NCI-H748 treated with DMSO at 0.1 percent for 48 hours (cell line): ENCODE data around the gene ITGA1.
"Not testable (repeated sequence)": the region's sequence is repeated elsewhere in the genome, so short reads cannot be mapped to it uniquely, and the experiment has no call there.

Source experiments
- DNase-seq: peaks from one replicate; lab custom pipeline; 2025; lab: John Stamatoyannopoulos, UW

The ITGA1 gene

DNA sequence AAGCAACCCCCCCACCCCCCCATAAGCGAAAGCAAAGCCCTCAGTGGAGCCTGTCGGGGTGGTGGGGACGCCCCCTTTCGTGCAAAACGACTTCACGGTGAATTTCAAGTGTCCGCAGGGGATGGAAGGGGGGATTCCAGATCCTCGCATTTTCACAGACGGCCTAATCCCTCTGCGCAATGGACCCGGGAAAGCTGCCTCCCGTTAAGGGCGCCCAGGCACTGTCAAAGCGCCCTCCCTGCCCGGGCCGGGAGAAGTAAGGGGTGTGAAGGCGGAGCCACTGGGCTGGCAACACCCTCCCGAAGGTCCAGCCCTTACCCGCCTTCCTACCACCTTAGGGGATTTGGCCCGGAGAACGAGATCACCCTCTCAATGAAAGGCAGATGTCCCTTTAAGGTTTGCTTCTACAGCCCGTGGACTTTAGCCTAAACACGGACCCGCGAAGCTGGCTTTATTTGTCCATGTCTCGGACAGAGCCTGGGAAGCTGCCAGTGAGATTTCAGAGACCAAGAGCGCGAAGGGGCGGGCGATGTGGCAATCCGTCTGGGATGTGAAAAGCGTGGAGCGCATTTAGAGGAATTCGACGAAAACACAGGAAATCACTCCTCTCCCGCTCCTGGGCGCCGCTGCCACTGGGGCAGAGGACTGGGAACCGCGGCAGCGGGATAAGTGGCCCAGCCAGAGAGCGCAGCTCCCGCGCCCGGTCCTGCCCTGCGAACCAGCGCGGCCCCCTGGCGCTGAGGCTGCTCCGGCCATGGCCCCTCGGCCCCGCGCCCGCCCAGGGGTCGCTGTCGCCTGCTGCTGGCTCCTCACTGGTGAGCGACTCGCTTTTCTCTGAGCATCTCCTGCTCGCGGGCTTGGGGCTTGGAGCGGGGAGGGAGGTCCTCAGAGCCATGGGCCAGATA, at the start of gene ITGA1, which contains the start of gene PELO:
Gene ITGA1, plus strand, starts transcription at position 317 of the 905 bp plus-strand sequence. Its CDS starts 438 bp downstream, at position 755.
Gene PELO, plus strand, starts transcription at position 317 of the 905 bp plus-strand sequence. CDS start 12,479 bp downstream, outside the sequence.
- DNase-seq = peak; percentile 62

DNA sequence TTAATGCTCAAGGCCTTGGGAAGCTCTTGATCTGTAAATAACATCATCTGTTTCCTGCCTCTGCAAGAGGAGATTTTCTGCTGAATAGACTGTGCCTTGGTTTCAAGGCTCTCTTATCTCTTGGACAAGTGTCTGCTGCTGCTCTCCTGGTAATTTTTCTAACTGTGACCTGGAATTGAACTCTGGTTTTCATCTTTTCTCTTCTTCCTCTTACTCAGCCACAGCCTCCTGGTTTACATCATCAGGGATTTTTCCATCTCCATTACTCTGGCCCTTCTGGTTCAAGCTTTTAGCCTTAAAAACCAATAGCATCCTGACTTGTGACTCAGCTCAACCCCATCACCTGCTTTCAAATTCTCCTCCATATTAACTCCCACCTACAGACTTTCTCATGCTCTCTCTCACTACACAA, 49.6 kb upstream of the ITGA1 start:
- no peak for DNase-seq

DNA sequence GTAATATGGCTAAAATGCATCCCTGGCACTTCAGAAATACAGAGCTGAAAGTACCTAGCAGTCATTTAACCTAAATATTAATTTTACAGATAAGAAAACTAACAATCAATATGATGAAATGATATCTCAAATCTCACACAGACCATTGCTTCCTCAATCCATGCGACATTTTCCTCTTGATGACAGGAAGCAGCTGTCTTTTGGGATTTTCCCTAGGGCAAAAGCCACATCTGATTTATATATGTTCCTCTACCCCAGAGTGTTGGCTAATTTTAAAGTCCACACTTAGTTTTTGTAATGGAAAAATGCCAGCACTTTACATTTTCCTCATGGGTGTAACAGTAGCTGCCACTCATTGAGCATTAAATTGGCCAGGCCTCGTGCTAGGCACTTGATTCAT, 47.7 kb upstream of the ITGA1 start:
- DNase-seq = no peak

DNA sequence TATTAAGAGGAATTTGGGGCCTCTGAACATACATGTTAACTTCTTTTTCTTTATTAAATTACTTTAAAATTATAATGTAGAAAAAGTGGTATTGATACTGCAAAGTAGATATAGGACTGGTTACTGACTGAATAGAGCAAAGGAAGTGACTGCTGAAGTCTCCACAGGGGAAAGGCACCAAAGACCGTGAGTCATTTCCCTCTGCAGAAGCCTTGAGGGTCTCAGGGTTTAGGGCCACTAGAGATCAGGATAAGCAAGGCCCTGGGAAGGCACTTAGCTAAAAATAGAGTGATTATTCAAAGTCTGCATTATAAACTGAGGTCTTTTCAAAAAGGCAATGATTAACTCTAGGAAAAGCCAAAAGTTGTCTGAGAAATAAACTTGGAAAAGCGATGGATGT, 44.7 kb upstream of the ITGA1 start:
- no peak for DNase-seq

DNA sequence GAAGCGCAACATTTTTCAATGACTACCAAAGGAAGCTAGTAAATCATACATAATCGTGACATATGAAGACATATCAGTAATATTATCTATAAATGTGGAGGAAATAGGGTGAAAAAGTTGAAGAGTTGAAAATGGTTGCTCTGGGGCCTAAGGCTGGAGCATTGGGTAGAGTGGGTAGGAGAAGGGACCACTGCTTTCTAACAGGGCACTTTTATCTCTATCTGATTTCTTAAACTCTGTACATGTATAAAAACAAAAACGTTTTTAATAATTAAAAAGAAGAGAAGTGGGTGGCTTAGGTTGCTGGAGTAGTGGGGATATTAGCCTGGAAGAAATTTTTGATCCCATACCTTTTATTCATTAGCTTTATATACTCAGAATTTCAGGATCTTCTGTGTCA, 44.2 kb upstream of the ITGA1 start:
- no peak for DNase-seq

DNA sequence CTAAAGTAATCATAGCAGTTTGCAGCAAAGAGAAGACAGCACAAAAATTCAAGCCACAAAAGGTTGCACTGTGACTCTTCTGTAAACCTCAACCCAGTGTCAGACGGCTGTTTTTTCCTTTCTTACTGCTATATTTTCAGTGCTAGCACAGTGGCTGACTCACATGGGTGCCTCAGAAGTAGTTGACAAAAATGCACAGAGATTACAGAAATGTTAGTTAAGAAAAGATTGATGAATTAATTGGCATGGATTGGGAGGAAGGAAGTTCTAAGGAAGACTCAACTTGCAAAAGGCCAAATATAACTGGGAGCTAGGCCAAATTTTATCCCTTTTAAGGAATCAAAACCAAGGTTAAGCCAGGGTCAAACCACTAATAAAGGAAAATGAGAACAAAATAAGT, 43.7 kb upstream of the ITGA1 start:
- no peak for DNase-seq

DNA sequence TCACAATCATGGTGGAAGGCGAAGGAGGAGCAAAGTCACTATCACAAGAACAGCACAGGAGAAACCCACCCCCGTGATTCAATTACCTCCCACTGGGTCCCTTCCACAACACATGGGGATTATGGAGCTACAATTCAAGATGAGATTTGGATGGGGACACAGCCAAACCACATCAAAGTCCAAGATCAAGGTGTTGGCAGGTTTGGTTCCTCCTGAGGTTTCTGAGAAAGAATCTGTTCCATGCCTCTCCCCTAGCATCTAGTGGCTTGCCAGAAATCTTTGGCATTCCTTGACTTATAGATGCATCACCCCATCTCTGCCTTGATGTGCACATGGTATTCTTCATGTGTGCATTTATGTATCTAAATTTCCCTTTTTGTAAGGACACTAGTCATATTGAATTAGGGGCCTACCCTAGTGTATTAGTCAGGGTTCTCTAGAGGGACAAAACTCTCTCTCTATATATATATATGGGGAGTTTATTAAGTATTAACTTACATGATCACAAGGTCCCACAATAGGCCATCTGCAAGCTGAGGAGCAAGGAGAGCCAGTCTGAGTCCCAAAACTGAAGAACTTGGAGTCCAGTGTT, 42.8 kb upstream of the ITGA1 start:
- DNase-seq = not testable (repeated sequence)

DNA sequence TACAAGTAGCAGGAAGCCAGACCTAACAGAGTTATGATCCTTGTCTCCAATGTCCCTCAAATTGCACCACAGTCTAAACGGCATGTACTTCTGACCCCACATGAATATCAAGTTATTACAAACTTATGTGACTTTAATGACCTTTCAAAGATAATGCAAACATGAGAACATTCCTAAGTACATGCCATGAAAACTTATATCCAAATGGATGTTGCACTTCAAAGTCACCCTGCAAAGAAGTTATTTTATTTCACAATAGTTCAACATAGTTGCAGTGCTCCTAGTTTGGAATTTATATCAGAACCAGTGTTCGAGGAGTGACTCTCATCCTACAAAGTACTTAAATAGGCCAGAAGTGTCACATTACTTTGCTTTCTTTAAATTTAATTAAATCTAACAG, 41.2 kb upstream of the ITGA1 start:
- DNase-seq = no peak

DNA sequence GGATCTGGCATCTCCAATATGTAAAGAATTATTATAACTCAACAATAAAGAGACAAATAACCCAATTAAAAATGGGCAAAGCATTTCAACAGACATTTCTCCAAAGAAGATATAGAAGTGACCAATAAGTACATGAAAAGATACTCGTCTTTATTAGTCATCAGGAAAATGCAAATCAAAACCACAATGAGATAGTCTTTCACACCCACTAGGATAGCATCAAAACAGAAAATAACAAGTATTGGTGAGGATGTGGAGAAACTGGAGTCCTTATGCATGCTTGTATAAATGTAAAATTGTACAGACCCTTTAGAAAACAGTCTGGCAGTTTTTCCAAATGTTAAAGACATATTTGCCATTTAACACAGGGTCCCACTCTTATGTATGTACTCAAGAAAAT, 39.1 kb upstream of the ITGA1 start:
- no peak for DNase-seq

DNA sequence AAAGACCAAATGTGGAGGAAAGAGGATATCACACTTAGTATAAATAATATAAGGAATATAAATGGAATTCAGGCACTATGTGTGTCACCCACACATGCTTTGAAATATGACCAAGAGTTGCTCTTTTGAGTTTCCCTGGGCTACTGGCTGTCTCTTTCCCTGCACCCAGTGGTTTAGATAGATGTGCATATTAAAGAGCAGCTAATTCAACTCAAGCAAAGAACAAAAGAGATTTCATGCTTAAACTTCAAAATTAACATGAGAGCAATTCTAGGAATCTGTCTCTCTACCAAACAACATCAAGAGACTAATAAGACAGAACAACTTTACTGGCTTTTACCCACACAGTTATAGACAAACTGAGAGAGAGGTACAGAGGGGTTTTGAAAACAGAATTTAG, 38.0 kb upstream of the ITGA1 start:
- DNase-seq = no peak

DNA sequence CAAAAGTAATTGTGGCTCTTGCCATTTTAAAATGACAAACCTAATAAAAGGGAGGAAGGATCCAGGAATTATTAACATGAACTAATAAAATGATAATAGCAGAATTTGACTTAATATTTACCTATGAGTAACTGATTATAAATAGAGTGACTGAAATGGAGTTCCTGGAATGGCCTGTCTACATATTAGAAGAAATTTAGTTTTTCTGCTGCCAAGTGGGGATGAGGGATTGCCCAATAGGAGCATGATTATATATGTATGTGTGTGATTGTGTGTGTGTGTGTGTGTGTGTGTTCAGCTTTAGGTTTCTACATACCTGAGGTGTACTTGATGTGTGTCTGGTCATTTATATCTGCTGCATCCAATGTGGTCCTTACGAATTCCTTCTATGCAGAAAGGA, 36.6 kb upstream of the ITGA1 start:
- DNase-seq = no peak

DNA sequence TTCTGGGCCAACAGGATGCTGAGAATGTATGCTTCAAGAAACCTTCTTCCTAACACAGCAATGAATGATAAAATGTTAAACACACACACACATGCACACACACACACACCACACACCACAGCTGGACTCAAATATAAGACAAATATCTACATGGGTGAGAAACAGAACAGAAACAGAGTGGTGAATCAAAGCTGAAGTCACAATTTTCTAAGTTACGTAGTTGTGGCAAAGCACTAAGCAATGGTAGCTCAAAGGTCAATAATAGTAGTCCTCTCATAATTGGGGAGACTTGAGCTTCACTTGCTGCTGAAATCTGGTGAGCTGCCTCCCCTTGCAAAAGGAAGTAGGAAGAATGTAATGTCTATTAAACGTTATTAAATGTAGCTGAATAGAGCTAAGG, 33.7 kb upstream of the ITGA1 start:
- DNase-seq = no peak

DNA sequence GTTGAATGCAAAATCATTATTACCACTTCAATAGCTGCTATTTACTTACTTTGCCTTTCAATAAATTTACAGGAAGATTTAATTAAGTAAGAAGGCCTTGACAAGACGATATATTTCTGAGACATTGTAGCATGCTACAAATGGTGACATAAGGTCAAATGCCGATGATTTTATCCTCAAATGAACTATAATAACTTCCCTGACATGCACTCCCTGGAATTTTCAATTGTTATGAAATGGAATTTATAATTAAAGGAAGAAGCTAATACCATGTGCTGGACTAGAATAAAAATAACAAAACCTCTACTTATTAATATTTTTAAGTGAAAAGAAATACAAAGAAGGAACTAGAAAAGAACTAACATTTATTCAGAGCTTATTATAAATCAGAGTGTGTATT, 30.2 kb upstream of the ITGA1 start:
- DNase-seq = no peak

DNA sequence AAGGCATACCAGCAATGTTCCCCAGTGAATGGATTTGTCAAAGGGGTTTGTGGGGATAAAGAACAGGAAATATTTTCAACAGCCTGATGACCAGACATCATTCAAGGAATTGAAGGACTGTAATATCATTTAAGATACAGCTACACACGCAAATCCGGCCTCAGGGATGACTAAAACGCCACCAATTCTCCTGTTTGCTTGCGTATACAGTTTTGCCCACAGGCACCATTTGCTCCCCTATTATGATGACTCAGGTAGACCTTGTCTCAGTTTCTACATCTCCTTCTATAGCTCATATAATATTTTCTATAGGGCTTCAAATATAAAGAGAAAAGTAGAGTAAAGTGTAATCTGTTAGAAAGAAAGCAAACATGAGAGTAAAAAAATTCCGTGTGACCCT, 29.7 kb upstream of the ITGA1 start:
- no peak for DNase-seq

DNA sequence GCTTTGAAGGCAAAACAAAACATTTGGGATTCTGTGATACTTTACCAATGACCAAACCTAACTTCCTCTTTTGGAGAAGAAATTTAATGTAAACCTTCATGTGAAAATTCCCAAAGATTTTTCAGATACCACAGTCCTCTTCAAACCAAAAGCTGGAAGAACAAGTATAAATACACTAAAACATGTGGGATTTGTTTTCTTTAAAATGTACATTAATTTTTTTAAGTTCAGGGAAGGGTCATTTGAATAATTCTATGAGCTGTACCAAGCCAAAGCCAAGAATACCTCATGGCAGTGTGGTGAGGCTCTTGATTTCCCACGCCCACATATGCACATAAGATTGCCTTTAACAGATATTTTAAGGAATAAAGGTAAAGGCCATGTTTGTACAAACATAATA, 28.4 kb upstream of the ITGA1 start:
- DNase-seq = no peak

DNA sequence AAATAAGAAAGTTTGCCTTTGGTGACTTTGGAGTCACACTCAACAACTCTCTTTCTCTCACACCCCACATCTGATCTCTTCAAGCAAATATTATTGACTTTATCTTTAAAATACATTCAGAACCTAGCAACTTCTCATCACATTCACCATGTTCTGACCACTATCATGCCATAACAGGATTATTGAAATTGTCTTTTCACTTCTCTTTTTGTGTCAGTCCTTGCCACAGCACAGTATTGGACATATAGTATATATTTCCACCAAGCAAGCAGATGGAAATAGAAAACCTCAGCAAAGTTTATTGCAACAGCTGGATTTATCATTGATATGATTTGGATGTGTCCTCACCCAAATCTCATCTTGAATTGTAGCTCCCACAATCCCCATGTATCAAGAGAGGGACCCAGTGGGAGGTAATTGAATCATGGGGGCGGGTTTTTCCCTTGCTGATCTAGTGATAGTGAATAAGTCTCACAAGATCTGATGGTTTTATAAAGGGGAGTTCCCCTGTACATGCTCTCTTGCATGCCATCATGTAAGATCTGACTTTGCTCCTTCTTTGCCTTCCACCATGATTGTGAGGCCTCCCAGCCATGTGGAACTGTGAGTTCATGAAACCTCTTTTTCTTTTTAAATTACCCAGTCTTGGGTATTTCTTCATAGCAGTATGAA, 26.9 kb upstream of the ITGA1 start:
- no peak for DNase-seq

DNA sequence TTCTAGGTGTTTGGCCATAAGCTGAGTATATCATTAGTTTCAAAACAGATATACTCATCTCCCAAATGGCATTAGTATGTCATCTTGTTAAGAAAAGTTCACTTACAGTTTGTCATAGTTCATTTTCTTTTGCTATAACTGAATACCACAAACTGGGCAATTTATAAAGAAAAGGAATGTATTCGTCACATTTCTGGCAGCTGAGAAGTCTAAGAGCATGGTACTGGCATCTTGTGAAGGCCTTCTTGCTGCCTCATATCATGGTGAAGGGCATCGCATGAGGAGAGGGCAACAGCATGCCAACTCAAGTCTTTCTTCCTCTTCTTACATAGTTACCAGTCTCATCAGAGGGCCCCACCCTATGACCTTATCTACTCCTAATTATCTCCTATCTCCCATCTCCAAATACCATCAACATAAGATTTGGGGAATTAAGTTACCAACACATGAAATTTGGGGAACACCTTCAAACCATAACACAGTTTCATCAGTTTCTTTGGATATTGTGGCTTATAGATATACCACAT, 20.4 kb upstream of the ITGA1 start:
- DNase-seq = no peak

DNA sequence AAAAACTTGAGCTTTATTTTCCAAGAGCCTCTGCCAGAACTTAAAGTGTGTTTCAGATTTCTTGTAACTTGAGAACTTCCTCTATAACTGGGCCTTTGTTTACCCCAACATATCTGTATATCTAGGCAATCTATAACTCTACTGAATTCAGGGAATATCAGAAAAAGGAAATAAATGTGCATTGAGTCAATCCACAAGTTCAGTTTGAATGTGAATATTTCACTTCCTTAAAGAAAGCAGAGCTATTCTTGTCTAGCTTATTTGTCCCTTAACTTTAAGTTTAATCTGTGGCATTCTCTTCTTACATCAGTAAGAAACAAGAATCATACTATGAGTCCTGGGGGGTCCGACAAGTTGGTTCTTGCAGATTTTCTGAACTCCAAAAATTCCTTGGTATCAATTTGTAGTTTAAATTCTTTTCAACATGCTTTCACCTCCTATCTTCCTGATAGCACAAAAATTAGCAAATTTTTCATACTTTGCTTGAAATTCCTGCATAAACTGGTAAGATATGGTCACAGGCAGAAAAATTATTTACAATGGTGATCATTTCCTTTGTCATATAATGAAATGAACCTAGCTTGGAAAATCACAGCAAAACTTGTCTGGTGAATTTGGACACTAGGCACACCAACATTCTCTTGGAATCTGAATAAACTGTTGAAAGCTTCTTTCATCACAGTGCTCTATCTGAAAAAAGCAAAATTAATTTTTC, 19.8 kb upstream of the ITGA1 start:
- no peak for DNase-seq

DNA sequence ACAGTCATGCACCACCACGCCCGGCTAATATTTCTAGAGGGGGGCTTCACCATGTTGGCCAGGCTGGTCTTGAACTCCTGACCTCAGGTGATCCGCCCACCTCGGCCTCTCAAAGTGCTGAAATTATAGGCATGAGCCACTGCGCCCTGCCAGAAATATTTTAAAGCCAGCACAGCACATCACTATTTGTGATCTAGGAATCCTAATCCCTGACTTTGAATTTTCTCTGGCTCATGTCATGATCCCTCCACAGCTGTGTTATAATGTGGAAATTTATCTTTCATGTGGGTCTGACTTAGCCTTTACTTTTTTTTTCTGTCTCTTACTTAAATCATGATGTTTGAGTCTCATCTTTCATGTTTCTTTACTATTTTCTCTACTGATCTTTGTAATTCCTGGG, 18.7 kb upstream of the ITGA1 start:
- no peak for DNase-seq

DNA sequence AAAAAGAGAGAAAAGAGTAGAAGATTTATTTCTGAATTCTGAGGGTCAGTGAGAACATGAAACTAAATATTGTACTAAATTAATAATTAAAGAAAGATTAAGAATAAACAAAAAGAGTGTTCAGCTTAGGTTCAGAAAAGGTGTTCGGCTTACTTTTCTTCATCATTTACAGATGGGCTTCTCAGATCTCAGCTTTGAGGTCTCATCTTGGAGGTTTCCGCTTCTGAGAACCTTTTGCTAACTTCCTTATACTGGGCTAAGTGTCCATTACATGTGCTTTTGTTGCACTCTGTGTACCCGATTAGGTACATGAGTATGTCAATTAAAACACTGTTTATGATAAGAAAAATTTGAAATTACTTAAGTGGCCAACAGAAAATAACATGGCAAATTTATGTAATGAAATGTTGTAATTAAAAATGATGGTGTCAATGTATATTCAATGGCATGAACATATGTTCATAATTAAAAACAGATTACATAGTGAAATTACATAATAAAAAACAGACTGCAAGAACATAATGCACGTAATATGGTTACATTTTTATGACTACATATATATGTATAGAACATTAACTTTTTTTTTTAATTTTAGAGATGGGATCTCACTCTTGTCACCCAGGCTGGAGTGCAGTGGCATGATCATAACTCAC, 17.3 kb upstream of the ITGA1 start:
- DNase-seq = no peak

DNA sequence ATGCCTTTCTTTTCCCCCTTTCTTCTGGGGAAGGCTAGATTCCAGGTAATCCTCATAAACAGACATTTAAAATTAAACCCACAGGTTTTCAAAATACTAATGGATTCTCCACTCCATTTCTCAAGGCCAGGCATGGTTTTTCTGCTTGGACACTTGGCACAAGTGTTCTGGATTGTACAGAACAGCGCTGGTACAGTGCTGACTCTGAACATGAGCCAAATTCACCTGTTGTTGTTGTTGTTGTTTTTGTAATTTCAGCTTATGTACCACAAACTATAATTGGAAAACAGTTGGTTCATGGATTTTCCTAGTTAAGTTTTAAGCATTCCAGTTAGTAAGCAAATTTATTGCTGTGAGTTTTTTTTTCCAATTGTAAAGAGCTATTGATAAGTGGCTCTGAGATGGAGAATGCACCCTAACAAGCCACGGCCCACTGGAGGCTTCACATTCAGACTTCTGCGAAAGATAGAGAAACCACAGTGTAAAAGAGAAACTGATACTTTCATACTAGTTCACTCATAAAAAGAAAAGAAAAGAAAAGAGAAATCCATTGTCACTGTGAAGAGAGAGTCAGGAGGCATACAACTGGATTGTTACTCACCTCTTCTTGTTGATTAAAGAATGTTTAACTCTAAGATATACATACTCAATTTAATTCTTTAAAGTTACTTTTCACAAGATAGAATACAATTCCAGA, 16.2 kb upstream of the ITGA1 start:
- DNase-seq = no peak
